MM.1S (cell line): ENCODE results near the gene VAMP1.

Source experiments
- DNase-seq: peaks from one replicate; pipeline ENCODE4 v3.0.0-alpha.2; 2015
- H2AFZ ChIP-seq: fragments of 300-600 bp; sonication (generic); 2 replicates; pipeline ENCODE4 v1.6.0; 2016; ENCODE audit warnings: antibody characterized with exemption, low read length
- H3F3A ChIP-seq: fragments of 300-600 bp; sonication (generic); 2 replicates; pipeline ENCODE4 v1.6.1; 2016; ENCODE audit warnings: mild to moderate bottlenecking, antibody characterized with exemption, low read length, moderate library complexity, mixed read lengths; ENCODE audit not compliant: insufficient read depth
- H3K27ac ChIP-seq: fragments of 300-600 bp; sonication (generic); 2 replicates; pipeline ENCODE4 v1.5.1; 2016; ENCODE audit warnings: mild to moderate bottlenecking, low read length
- H3K27me3 ChIP-seq: fragments of 300-600 bp; sonication (generic); replicated peaks from 2 replicates; pipeline ENCODE4 v1.6.0; 2016; ENCODE audit warnings: low read length; ENCODE audit not compliant: insufficient read depth
- H3K36me3 ChIP-seq: fragments of 300-600 bp; sonication (generic); replicated peaks from 2 replicates; pipeline ENCODE4 v1.6.1; 2016; ENCODE audit warnings: mild to moderate bottlenecking, low read length, mixed read lengths; ENCODE audit not compliant: insufficient read depth
- H3K4me1 ChIP-seq: fragments of 300-600 bp; sonication (generic); 2 replicates; pipeline ENCODE4 v1.6.1; 2016; ENCODE audit warnings: low read length, mixed read lengths
- H3K4me2 ChIP-seq: fragments of 300-600 bp; sonication (generic); 2 replicates; pipeline ENCODE4 v1.6.0; 2016; ENCODE audit warnings: low read depth, low read length
- H3K4me3 ChIP-seq: fragments of 300-600 bp; sonication (generic); 2 replicates; pipeline ENCODE4 v1.5.1; 2016; ENCODE audit warnings: low read length, mixed read lengths
- H3K79me2 ChIP-seq: fragments of 300-600 bp; sonication (generic); 2 replicates; pipeline ENCODE4 v1.6.1; 2016; ENCODE audit warnings: mixed run types, low read length, mixed read lengths
- H3K9ac ChIP-seq: fragments of 300-600 bp; sonication (generic); 2 replicates; pipeline ENCODE4 v1.6.1; 2016; ENCODE audit warnings: low read length, mixed read lengths
- H3K9me2 ChIP-seq: fragments of 300-600 bp; sonication (generic); replicated peaks from 2 replicates; pipeline ENCODE4 v1.6.1; 2016; ENCODE audit warnings: mild to moderate bottlenecking, low read length, mixed read lengths; ENCODE audit not compliant: insufficient read depth
- H3K9me3 ChIP-seq: fragments of 300-600 bp; sonication (generic); replicated peaks from 2 replicates; pipeline ENCODE4 v1.6.1; 2016; ENCODE audit warnings: mild to moderate bottlenecking, low read length, mixed read lengths; ENCODE audit not compliant: insufficient read depth
- H4K20me1 ChIP-seq: fragments of 300-600 bp; sonication (generic); 2 replicates; pipeline ENCODE4 v1.6.1; 2016; ENCODE audit warnings: mild to moderate bottlenecking, low read length, moderate library complexity, mixed read lengths; ENCODE audit not compliant: insufficient read depth
- CTCF ChIP-seq: fragments of 300-600 bp; sonication (generic); IDR thresholded peaks from 2 replicates; pipeline ENCODE4 v1.5.1; 2016; ENCODE audit warnings: antibody characterized with exemption, low read length, mixed read lengths
- EZH2 ChIP-seq: fragments of 300-600 bp; sonication (generic); optimal IDR thresholded peaks from 2 replicates; pipeline ENCODE3; 2017; ENCODE audit warnings: low read depth, mild to moderate bottlenecking, antibody characterized with exemption, low read length, mixed read lengths
- EZH2phosphoT487 ChIP-seq: fragments of 300-600 bp; sonication (generic); IDR thresholded peaks from 2 replicates; pipeline ENCODE4 v1.6.1; 2018; ENCODE audit warnings: antibody characterized with exemption, low read length

VAMP1 gene

GRCh38 chr12:6438345-6438744 is 32.1 kb downstream of the VAMP1 start:
- H3K27ac ChIP-seq, result no peak overlapping the region
- DNase-seq, result no peak
- H3K4me1 ChIP-seq, result peaks cover 5% of the 10 kb centered on the region
- no peak overlapping the region for H3K9ac ChIP-seq
- H3K27me3 ChIP-seq, result no peaks in the 10 kb centered on the region
- no peak overlapping the region for H2AFZ ChIP-seq
- no peak overlapping the region for H3K4me3 ChIP-seq
- no peaks in the 10 kb centered on the region for H3K9me2 ChIP-seq
- no peaks in the 10 kb centered on the region for H4K20me1 ChIP-seq
- no peaks in the 10 kb centered on the region for H3K9me3 ChIP-seq
- no peaks in the 10 kb centered on the region for H3K36me3 ChIP-seq
- no peaks in the 10 kb centered on the region for H3F3A ChIP-seq
- no peak for TF ChIP-seq CTCF
- TF ChIP-seq EZH2phosphoT487, result no peak
- no peak for TF ChIP-seq EZH2
- no peaks in the 10 kb centered on the region for H3K79me2 ChIP-seq
- H3K4me2 ChIP-seq, result no peak overlapping the region

GRCh38 chr12:6437586-6437985 is 32.9 kb downstream of the VAMP1 start:
- no peak overlapping the region for H3K27ac ChIP-seq
- no peaks in the 10 kb centered on the region for H3K9me3 ChIP-seq
- H3K4me1 ChIP-seq, result no peaks in the 10 kb centered on the region; the same call in 1 of the 2 replicates

GRCh38 chr12:6435961-6436715 is 34.3 kb downstream of the VAMP1 start:
- no peak overlapping the region for H3K4me3 ChIP-seq
- H2AFZ ChIP-seq, result no peak overlapping the region
- DNase-seq, result no peak
- H3K9me2 ChIP-seq, result no peaks in the 10 kb centered on the region
- H3K27ac ChIP-seq, result no peak overlapping the region
- no peaks in the 10 kb centered on the region for H4K20me1 ChIP-seq
- H3K9ac ChIP-seq, result no peak overlapping the region
- no peaks in the 10 kb centered on the region for H3K36me3 ChIP-seq
- TF ChIP-seq CTCF, result no peak
- no peak for TF ChIP-seq EZH2
- no peak for TF ChIP-seq EZH2phosphoT487
- H3K4me1 ChIP-seq, result no peaks in the 10 kb centered on the region; the same call in 1 of the 2 replicates
- no peaks in the 10 kb centered on the region for H3K9me3 ChIP-seq
- H3K27me3 ChIP-seq, result no peaks in the 10 kb centered on the region
- H3K79me2 ChIP-seq, result no peaks in the 10 kb centered on the region
- H3F3A ChIP-seq, result no peaks in the 10 kb centered on the region
- no peak overlapping the region for H3K4me2 ChIP-seq

More at GRCh38 chr12:6437586-6437985, 32.9 kb downstream of the VAMP1 start:
- no peak for DNase-seq
- Histone ChIP-seq H3K4me3 (no peak overlapping the region), H4K20me1 (no peaks in the 10 kb centered on the region), H2AFZ (no peak overlapping the region), H3K79me2 (no peaks in the 10 kb centered on the region), H3K36me3 (no peaks in the 10 kb centered on the region), H3F3A (no peaks in the 10 kb centered on the region), H3K9me2 (no peaks in the 10 kb centered on the region), H3K4me2 (no peak overlapping the region), H3K27me3 (no peaks in the 10 kb centered on the region), H3K9ac (no peak overlapping the region)
- TF ChIP-seq EZH2phosphoT487 (no peak), EZH2 (no peak), CTCF (no peak)
